Globus pallidus (tissue), 1 donor: ENCODE data around the gene CCR7.

Experiments
- DNase-seq: peaks from one replicate; pipeline ENCODE4 v3.0.0-alpha.2; 2015; ENCODE audit warnings: low spot score

CCR7 gene, protein sequence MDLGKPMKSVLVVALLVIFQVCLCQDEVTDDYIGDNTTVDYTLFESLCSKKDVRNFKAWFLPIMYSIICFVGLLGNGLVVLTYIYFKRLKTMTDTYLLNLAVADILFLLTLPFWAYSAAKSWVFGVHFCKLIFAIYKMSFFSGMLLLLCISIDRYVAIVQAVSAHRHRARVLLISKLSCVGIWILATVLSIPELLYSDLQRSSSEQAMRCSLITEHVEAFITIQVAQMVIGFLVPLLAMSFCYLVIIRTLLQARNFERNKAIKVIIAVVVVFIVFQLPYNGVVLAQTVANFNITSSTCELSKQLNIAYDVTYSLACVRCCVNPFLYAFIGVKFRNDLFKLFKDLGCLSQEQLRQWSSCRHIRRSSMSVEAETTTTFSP

DNA sequence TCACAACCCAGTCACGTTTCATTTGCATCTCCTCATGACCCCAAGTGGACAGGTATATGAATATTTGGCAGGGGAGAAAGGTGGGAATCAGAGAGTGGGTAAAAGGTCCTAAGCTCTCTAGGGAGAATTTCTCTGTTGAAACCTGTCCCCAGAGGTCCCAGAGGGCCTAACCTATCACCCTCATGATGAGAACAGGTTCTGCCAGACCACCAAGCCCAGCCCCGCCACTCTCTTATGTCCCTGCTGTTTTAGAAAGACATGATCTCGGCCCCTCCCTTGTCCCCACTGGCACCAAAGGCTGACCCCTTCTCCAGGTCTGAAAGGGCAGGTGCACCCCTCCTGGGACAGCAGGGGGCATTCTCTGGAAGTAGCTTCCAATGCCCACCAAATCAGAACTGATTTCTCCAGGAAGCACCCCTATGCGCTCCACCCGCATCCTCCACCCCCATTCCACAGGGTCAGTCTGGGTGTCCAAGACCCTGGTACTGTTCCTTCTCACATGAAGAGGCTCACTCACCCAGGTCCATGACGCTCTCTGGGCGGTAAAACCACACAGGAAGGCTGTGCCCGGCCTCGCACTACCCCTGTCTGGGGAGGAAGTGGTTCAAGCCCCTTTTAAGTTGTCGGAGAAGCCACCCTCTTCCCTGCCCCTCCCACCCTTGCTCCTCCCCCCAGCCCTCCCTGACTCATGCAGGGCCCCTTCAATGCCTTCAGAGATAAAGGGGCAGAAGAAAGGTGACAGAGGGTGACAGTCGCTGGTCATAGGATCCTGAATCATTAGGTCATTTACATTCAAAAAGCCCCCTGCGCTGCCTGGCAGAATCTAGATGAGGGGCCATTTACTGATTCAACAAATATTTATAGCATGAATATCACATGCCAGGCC lies at the start of gene CCR7:
CCR7 (minus strand) TSS at position 590 of the 886 bp plus-strand sequence; CDS start at position 527, 63 bp downstream.
- no peak for DNase-seq

- DNase-seq = no peak
Observed at GRCh38 chr17:40614431-40615067, 49.3 kb upstream of the CCR7 start.

- no peak for DNase-seq
Observed at GRCh38 chr17:40613467-40614154, 48.3 kb upstream of the CCR7 start.

- no peak for DNase-seq
Observed at GRCh38 chr17:40612599-40613244, 47.5 kb upstream of the CCR7 start.

- DNase-seq = no peak
Observed at GRCh38 chr17:40611840-40612474, 46.7 kb upstream of the CCR7 start.

- no peak for DNase-seq
Observed at GRCh38 chr17:40610359-40610758, 45.1 kb upstream of the CCR7 start.

DNA sequence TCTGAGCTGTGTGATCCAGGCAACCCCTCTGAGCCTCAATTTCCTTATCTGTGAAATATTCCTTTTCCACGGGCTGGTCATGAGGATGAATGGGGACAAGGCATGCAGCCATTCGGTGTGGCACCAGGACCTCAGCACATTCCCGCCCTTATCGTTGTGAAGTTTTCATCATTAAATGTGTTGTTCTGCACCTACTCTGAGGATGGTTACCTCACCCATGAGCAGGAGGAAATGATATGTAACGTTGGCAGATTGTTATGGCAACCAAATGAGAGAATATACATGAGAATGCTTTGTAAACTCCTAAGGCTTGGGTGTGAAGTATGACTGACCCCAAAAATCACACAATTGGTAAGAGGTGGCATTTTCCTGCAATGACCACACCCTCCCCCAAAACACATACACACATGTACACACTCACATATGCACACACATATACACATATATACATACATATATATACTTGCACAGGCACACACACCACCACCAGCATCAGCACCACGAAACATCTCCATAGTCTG lies 42.8 kb upstream of the CCR7 start:
- DNase-seq = no peak

- no peak for DNase-seq
Observed at GRCh38 chr17:40607641-40608040, 42.4 kb upstream of the CCR7 start.

DNA sequence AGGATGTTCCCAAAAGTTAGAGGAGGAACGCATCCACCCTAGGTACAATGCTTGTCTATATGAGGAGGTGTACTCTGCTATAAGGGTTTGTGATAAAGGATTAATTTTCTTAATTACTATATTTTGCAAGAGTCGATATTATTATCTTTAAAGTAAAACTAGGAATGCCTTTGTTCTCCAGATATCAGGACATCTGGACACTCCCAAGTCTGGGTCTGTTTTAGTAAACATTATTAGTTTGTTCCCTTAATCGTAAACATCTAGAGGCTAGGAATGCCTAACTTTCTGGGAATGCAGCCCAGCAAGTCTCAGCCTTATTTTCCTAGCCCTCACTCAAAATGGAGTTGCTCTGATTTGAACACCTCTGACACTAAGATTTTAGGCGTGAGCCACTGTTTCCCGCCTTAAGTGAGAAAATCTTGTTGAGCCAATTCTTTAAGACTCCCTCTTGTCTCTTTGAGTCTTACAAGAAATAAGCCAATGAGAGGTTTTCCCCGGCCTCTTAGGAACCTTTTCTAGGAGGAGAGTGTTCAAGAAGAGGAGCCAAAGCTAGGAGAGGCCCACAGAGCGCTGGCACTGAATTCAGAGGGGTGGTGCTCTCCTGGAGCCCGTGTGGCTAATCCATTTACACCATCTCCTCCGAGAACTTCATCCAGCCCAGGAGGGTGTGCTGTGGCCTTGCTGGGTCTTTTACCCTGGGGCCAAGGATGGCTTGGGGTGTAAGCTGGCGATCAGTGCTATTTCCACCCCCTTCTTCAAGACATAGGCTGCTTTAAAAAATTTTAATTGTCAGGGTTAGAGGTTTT lies 41.5 kb upstream of the CCR7 start:
- DNase-seq = no peak

GRCh38 chr17:40605306-40605705 lies 40.0 kb upstream of the CCR7 start:
- no peak for DNase-seq

DNA sequence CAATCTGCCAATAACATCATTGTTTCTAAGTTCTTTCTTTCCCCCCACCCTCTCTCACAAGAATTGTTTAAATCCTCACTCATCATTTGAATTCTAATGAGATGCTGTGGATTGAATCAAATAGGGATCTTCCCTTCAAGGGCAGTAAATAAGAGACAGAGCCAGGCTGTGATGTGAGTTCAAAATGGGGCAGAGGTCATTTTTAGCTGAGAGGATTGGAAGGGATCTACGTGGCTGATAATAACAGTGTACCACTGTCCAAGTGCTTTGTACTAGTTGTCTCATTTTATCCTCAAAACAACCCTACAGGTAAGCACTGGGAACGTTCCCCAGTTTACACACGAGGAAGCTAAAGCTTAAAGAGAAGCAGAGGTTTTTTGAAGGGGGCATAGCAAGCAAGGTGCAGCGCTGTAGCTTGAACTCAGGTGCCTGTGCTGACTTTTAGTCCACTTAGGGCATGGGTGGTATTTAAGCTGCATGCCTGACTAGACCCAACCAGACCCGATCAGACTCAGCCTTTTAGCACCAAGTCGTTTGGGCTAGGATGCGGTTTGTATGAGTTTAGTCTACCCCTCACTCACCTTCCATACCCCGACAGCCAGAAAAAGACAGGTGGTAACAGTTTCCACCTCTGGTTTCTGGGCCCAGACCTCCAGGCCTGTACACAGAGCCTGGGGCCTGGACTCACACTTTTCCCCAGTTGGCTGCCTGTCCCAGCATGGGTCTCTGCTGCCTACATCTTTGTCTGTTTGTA lies 39.2 kb upstream of the CCR7 start:
- DNase-seq = no peak

DNA sequence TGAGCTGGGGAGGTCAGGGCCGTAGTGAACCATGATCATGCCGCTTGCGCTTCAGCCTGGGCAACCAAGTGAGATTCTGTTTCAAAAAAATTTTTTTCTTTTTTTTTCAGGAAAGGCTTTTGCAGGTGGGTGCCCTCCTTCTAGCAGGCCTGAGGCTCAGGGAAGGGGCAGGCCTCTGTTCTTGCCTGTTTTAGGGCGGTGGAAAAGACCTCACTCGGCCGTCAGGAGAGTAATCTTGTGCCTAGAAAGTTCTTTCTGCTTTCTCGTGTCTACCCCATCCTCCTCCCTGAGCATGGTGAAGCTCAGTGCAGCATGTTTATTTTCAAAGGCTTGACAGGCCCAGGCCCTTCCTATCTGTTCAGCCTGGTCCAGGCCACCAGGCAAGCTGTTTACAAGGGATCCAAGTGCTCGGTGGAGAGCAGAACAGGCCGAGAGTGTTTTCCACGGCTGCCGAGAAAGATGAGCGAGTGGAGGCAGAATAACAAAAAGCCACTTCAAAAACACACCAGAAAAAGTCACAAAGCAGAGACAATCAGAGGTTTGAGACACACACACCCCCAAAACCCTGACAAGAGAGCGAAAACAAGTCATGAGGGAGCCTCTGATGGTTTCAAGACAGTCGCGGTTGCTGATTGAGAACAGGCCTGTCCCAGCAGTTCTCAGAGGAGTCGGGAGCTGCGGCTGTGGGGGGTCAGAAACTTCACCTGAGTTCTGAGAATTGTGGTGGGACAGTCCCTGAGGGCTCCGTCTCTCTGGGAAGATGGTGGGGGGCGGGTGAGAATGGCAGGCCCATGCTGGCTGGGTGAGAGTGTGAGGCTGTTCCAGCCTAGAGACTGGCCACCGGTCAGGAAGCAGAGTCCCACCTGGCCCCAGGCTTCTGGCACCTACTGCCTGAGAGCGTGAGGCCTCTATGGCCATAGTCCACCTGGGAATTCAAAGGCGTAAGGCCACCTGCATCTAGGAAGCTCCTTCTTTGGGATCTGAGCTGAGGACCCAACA lies 37.5 kb upstream of the CCR7 start:
- no peak for DNase-seq

DNA sequence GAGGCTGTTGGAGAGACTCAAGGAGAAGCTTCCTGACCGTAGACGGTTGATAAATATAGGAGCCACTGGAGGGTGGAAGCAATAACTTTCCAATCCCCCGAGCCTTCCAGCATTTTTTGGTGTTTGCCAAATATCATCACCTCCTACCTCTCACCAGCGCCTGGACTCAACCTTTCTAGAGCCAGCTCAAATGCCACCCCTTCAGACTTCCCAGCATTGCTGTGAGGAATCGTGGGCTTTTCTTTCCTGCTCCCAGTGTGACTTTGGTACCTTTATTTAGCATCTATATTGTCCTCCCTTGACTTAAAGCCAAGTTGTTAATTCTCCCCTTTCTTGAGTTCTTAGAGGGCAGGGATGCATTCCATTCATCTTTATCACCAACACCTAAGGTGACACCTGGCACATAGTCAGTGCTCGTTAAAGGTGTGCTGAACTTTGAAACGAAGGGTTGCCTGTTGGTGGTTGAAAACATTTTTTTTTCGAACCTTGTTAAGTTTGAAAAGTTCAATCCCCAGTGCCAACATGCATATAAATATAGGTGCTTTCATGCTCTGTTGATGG lies 35.3 kb upstream of the CCR7 start:
- DNase-seq = no peak

DNA sequence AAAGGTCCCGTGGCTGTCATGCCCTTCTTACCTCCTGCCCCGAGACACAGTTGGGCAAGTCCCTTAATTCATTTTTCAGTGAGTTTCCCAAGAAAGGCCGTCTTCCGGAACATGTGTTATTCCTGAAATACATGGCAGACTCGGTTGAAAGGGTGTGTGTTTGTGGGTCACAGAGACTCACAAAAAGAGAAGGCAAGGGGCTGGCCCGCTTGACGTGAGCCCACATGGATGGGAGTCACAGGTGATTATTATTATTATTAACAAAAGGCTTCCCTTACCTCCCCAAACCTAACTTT lies 34.1 kb upstream of the CCR7 start:
- DNase-seq = no peak

DNA sequence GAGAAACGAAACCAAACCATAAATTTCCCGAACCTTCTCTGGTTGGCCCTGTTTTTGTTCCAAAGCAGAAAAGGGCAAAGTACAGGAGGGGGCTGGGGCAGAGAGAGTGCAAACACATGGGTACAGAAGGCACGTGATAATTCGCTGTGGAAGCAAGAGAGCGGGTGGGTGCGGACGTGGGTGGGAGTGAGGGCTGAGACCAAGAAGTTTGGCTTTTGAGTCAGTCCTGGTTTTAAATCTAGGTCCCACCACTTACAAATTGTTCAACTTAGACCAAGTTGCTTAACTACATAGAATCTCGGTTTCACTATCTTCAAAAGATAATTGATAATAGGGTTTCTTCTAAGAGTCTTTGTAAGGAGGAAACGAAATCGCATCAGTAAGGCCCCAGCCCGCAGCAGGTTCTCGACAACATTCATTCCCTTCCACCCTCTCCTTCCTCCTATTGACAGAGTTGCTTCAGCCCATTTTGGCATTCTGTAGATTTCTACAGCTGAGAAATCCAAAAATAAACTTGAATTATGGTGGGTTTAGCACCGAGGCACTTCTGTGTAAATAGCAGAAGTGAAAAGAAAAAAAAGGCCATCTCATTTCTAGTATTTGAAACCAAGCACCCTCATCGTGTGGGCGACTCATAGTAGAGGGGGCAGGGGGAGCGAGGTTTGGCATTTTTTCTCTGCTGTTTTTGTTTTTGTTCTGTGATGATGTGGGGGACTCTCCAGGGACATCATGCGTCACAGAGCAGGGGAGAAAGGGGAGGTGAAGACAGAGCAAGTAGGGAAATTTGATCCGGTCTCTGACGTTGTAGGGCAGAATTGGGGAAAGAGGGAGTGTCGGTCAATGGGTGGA lies 33.6 kb upstream of the CCR7 start:
- DNase-seq = no peak

- DNase-seq = no peak
Observed at GRCh38 chr17:40598301-40598618, 33.0 kb upstream of the CCR7 start.
